SK-N-SH treated with all-trans-retinoic acid at 6 μM for 48 hours (cell line): Measurements from ENCODE around the gene NAE1.

Experiments used
- ATAC-seq: fragments of 200-7000 bp; cut with Tn5 transposase; 3 replicates; pipeline ENCODE4 v1.9.1; 2020; ENCODE audit warnings: mild to moderate bottlenecking, moderate library complexity
- ARNTL ChIP-seq: fragments of 450-650 bp; formaldehyde crosslinking; IDR thresholded peaks from 2 replicates; pipeline ENCODE4 v1.5.0; 2020; ENCODE audit warnings: low read depth, mild to moderate bottlenecking, moderate library complexity, borderline replicate concordance
- BACH2 ChIP-seq: fragments of 250-450 bp; sonication (Bioruptor Pico); IDR thresholded peaks from 2 replicates; pipeline ENCODE4 v1.9.0; 2021; ENCODE audit warnings: mild to moderate bottlenecking, borderline replicate concordance
- CSDC2 ChIP-seq: fragments of 250-450 bp; sonication (Bioruptor Pico); IDR thresholded peaks from 2 replicates; pipeline ENCODE4 v1.5.0; 2020; ENCODE audit warnings: mild to moderate bottlenecking, moderate library complexity
- ESRRG ChIP-seq: fragments of 250-450 bp; sonication (Bioruptor Pico); IDR thresholded peaks from 2 replicates; pipeline ENCODE4 v1.6.1; 2021; ENCODE audit warnings: mild to moderate bottlenecking
- GLIS3 ChIP-seq: fragments of 250-450 bp; sonication (Bioruptor Pico); IDR thresholded peaks from 2 replicates; pipeline ENCODE4 v1.5.0; 2020; ENCODE audit warnings: mild to moderate bottlenecking, moderate library complexity
- OSR1 ChIP-seq: fragments of 250-450 bp; sonication (Bioruptor Pico); IDR thresholded peaks from 2 replicates; pipeline ENCODE4 v1.8.0; 2022; ENCODE audit warnings: moderate library complexity, mild to moderate bottlenecking, inconsistent platforms
- RARB ChIP-seq: fragments of 250-450 bp; sonication (Bioruptor Pico); IDR thresholded peaks from 2 replicates; pipeline ENCODE4 v1.8.0; 2021; ENCODE audit warnings: mild to moderate bottlenecking, moderate library complexity
- SNAI2 ChIP-seq: fragments of 250-450 bp; sonication (Bioruptor Pico); IDR thresholded peaks from 2 replicates; pipeline ENCODE4 v1.5.0; 2020; ENCODE audit warnings: mild to moderate bottlenecking, moderate library complexity
- TOX ChIP-seq: fragments of 250-450 bp; sonication (Bioruptor Pico); IDR thresholded peaks from 2 replicates; pipeline ENCODE4 v1.8.0; 2021; ENCODE audit warnings: mild to moderate bottlenecking, moderate library complexity, borderline replicate concordance
- ZFP3 ChIP-seq: fragments of 250-450 bp; sonication (Bioruptor Pico); IDR thresholded peaks from 2 replicates; pipeline ENCODE4 v1.5.0; 2020; ENCODE audit warnings: mild to moderate bottlenecking, moderate library complexity
- ZFP30 ChIP-seq: fragments of 450-650 bp; formaldehyde crosslinking; IDR thresholded peaks from 2 replicates; pipeline ENCODE4 v1.5.0; 2022; ENCODE audit warnings: mild to moderate bottlenecking, moderate library complexity
- ZNF565 ChIP-seq: fragments of 450-650 bp; formaldehyde crosslinking; conservative IDR thresholded peaks from 2 replicates; pipeline ENCODE4 v1.5.0; 2020; ENCODE audit warnings: low read depth, mild to moderate bottlenecking, moderate library complexity
- ZNF8 ChIP-seq: fragments of 450-650 bp; formaldehyde crosslinking; IDR thresholded peaks from 2 replicates; pipeline ENCODE4 v1.5.0; 2020; ENCODE audit warnings: mild to moderate bottlenecking, moderate library complexity
- TF ChIP-seq, protein P1 (sequence below): fragments of 250-450 bp; sonication (Bioruptor Pico); IDR thresholded peaks from 2 replicates; pipeline ENCODE4 v1.8.0; 2021; ENCODE audit warnings: low read depth, mild to moderate bottlenecking, moderate library complexity, borderline replicate concordance
- TF ChIP-seq, protein P2 (sequence below): fragments of 250-450 bp; sonication (Bioruptor Pico); IDR thresholded peaks from 2 replicates; pipeline ENCODE4 v1.8.0; 2020; ENCODE audit warnings: mild to moderate bottlenecking, moderate library complexity, borderline replicate concordance
- TF ChIP-seq, protein P3 (sequence below): fragments of 250-450 bp; sonication (Bioruptor Pico); IDR thresholded peaks from 2 replicates; pipeline ENCODE4 v1.5.1; 2021; ENCODE audit warnings: mild to moderate bottlenecking, moderate library complexity
- TF ChIP-seq, protein P4 (sequence below): fragments of 250-450 bp; sonication (Bioruptor Pico); IDR thresholded peaks from 2 replicates; pipeline ENCODE4 v1.5.1; 2020; ENCODE audit warnings: low read depth, mild to moderate bottlenecking, moderate library complexity
- TF ChIP-seq, protein P5 (sequence below): fragments of 250-450 bp; sonication (Bioruptor Pico); IDR thresholded peaks from 2 replicates; pipeline ENCODE4 v1.5.0; 2020; ENCODE audit warnings: mild to moderate bottlenecking, moderate library complexity

Gene NAE1

DNA sequence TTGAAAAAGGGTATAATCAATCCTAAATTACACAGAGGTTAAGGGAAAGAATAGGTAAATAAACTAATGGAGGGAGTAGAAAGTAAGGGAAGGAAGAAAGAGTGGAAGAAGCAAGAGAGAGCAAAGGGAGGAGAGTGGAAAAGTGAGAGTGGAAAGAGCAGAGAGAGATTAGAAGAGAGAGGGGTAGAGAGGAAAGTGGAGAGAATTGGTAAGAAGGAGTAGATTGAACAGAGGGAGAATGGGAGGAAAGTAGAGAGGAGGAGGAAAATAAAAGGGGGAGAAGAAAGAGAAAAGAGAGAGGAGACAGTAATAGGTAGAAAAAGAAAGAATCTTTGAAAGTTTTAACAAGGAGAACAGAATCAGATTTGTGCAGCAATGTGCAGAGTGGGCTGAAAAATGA, 54.3 kb downstream of the NAE1 start (continued):
- TF ChIP-seq, protein P1, sequence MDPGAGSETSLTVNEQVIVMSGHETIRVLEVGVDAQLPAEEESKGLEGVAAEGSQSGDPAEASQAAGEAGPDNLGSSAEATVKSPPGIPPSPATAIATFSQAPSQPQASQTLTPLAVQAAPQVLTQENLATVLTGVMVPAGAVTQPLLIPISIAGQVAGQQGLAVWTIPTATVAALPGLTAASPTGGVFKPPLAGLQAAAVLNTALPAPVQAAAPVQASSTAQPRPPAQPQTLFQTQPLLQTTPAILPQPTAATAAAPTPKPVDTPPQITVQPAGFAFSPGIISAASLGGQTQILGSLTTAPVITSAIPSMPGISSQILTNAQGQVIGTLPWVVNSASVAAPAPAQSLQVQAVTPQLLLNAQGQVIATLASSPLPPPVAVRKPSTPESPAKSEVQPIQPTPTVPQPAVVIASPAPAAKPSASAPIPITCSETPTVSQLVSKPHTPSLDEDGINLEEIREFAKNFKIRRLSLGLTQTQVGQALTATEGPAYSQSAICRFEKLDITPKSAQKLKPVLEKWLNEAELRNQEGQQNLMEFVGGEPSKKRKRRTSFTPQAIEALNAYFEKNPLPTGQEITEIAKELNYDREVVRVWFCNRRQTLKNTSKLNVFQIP (CRISPR knock-in tag): no peak
- TF ChIP-seq SNAI2 (CRISPR knock-in tag) (no peak), TOX (CRISPR knock-in tag) (no peak), ESRRG (CRISPR knock-in tag) (no peak)
- TF ChIP-seq, protein P2, sequence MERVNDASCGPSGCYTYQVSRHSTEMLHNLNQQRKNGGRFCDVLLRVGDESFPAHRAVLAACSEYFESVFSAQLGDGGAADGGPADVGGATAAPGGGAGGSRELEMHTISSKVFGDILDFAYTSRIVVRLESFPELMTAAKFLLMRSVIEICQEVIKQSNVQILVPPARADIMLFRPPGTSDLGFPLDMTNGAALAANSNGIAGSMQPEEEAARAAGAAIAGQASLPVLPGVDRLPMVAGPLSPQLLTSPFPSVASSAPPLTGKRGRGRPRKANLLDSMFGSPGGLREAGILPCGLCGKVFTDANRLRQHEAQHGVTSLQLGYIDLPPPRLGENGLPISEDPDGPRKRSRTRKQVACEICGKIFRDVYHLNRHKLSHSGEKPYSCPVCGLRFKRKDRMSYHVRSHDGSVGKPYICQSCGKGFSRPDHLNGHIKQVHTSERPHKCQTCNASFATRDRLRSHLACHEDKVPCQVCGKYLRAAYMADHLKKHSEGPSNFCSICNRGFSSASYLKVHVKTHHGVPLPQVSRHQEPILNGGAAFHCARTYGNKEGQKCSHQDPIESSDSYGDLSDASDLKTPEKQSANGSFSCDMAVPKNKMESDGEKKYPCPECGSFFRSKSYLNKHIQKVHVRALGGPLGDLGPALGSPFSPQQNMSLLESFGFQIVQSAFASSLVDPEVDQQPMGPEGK: no peak
- TF ChIP-seq, all 23 proteins: peak for 0

DNA sequence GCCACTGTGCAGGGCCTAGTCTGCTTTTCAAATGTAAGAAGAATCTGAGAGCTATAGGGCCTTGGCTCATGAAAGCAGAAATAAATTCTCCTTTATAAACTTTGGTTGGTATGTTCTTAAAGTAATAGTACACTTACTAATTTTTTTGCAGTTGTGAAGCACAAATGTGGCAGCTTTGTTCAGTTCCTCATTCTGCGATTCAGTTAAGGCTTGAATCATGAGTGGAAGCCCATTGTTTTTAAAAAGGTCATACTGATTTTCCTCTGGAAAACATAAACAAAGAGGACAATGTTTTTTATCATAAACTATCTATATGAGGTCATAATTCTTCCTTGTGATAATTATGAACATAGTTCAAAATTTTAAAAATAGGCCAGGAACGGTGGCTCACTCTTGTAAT, 55.8 kb downstream of the NAE1 start:
- ATAC-seq: no peak
- no peak for TF ChIP-seq RARB (CRISPR knock-in tag)
- no peak for TF ChIP-seq ZFP3
- no peak for TF ChIP-seq ZFP30 (CRISPR knock-in tag)
- TF ChIP-seq ARNTL (CRISPR knock-in tag): no peak

DNA sequence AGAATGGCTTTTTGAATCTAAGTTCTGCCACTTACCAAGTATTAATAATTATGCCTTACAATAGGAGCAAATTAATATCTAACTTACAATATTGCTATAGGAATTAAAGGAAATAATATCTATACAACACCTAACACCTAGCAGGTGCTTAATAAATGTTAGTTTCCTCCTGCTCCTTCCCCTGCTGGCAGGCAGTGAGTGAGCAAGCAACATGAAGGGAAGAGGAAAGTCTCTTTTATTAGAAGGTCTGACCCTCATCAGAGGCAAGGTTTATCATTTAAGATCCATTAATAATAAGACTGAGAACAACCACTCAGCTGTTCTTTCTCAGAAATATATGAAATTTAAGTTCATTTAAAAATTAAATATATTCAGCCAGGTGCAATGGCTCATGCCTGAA, 72.7 kb downstream of the NAE1 start:
- TF ChIP-seq GLIS3 (CRISPR knock-in tag) (no peak), ZNF565 (no peak), ARNTL (CRISPR knock-in tag) (no peak), ZFP30 (CRISPR knock-in tag) (no peak), OSR1 (CRISPR knock-in tag) (no peak), CSDC2 (no peak), ZFP3 (no peak), ZNF8 (CRISPR knock-in tag) (no peak), BACH2 (CRISPR knock-in tag) (no peak), SNAI2 (CRISPR knock-in tag) (no peak), RARB (CRISPR knock-in tag) (no peak)
- TF ChIP-seq, protein P3, sequence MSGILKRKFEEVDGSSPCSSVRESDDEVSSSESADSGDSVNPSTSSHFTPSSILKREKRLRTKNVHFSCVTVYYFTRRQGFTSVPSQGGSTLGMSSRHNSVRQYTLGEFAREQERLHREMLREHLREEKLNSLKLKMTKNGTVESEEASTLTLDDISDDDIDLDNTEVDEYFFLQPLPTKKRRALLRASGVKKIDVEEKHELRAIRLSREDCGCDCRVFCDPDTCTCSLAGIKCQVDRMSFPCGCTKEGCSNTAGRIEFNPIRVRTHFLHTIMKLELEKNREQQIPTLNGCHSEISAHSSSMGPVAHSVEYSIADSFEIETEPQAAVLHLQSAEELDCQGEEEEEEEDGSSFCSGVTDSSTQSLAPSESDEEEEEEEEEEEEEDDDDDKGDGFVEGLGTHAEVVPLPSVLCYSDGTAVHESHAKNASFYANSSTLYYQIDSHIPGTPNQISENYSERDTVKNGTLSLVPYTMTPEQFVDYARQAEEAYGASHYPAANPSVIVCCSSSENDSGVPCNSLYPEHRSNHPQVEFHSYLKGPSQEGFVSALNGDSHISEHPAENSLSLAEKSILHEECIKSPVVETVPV (CRISPR knock-in tag): no peak
- TF ChIP-seq, protein P2: no peak
- TF ChIP-seq, protein P4, sequence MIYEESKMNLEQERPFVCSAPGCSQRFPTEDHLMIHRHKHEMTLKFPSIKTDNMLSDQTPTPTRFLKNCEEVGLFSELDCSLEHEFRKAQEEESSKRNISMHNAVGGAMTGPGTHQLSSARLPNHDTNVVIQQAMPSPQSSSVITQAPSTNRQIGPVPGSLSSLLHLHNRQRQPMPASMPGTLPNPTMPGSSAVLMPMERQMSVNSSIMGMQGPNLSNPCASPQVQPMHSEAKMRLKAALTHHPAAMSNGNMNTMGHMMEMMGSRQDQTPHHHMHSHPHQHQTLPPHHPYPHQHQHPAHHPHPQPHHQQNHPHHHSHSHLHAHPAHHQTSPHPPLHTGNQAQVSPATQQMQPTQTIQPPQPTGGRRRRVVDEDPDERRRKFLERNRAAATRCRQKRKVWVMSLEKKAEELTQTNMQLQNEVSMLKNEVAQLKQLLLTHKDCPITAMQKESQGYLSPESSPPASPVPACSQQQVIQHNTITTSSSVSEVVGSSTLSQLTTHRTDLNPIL (CRISPR knock-in tag): no peak
- TF ChIP-seq, protein P5, sequence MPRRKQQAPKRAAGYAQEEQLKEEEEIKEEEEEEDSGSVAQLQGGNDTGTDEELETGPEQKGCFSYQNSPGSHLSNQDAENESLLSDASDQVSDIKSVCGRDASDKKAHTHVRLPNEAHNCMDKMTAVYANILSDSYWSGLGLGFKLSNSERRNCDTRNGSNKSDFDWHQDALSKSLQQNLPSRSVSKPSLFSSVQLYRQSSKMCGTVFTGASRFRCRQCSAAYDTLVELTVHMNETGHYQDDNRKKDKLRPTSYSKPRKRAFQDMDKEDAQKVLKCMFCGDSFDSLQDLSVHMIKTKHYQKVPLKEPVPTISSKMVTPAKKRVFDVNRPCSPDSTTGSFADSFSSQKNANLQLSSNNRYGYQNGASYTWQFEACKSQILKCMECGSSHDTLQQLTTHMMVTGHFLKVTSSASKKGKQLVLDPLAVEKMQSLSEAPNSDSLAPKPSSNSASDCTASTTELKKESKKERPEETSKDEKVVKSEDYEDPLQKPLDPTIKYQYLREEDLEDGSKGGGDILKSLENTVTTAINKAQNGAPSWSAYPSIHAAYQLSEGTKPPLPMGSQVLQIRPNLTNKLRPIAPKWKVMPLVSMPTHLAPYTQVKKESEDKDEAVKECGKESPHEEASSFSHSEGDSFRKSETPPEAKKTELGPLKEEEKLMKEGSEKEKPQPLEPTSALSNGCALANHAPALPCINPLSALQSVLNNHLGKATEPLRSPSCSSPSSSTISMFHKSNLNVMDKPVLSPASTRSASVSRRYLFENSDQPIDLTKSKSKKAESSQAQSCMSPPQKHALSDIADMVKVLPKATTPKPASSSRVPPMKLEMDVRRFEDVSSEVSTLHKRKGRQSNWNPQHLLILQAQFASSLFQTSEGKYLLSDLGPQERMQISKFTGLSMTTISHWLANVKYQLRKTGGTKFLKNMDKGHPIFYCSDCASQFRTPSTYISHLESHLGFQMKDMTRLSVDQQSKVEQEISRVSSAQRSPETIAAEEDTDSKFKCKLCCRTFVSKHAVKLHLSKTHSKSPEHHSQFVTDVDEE (CRISPR knock-in tag): no peak
- TF ChIP-seq, protein P1 (CRISPR knock-in tag): no peak

More for the DNA sequence above, 72.7 kb downstream of the NAE1 start:
- ATAC-seq: no peak
